Heart left ventricle (tissue), 13 donors: ENCODE results near the gene DLX2.

Experiments used
- POLR2A ChIP-seq, 2 donors: fragments of 450-650 bp; IDR thresholded peaks; one replicate each; pipeline ENCODE4 v1.6.1; 2017; ENCODE audit warnings: antibody characterized with exemption in 2 of 2, mild to moderate bottlenecking in 2 of 2, moderate library complexity in 2 of 2
- TF ChIP-seq, protein P1 (sequence below), 12 donors: fragments of 200-600 bp; sonication (generic) in 4 of 12; IDR thresholded peaks; one replicate each; pipeline versions ENCODE4 v1.5.0 to v1.8.0; 2018 to 2022; ENCODE audit warnings: antibody characterized with exemption in 12 of 12, mild to moderate bottlenecking in 5 of 12
- donor health status: ischemic (EF 13 %, LVEDD 7.1; RV severe dilation, severe dysfunction).
- donor health status: DM: no; HTN: yes; CAD: no.
- donor health status: DM: no; HTN: no; CAD: no.
- donor health status: ischemic (EF 25% LVEDD 6.9; RV normal size, moderate dysfunction).
- donor health status: ischemic (EF 25% LVEDD 5.7; RV mildly dilated, moderate dysfunction).
- donor health status: ischemic (EF 35%, LVEDD 5.7; RV mildly dilated, moderate dysfunction).
- donor health status: nonischemic (EF 11% LVEDD 7.7; RV severe dilation, severe dysfunction).
- donor health status: DM: yes; HTN: yes; CAD: no.
- donor health status: PGD.
- donor health status: ischemic (EF 29% LVEDD 5.4; RV normal size, mild dysfunction).
- donor health status: nonischemic (EF 23%, LVEDD 6.1; RV moderate dilation, normal function).

DNA sequence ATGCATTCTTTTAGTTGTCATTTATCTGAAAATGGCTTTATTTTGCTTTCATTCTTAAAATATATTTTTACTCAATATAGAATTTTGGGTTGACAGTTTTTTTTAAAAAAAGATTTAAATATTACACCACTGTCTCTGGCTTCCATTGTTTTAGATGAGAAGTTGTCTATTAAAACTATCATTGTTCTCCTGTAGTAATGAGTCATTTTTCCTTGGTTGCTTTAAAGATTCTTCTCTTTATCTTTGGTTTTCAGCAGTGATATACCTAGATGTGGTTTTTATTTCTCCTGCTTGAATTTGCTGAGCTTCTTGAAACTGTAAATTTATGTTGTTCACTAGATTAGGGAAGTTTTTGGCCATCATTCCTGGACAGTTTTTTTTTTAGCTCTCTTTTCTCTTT is 26.7 kb upstream of the DLX2 start:
- TF ChIP-seq, protein P1, sequence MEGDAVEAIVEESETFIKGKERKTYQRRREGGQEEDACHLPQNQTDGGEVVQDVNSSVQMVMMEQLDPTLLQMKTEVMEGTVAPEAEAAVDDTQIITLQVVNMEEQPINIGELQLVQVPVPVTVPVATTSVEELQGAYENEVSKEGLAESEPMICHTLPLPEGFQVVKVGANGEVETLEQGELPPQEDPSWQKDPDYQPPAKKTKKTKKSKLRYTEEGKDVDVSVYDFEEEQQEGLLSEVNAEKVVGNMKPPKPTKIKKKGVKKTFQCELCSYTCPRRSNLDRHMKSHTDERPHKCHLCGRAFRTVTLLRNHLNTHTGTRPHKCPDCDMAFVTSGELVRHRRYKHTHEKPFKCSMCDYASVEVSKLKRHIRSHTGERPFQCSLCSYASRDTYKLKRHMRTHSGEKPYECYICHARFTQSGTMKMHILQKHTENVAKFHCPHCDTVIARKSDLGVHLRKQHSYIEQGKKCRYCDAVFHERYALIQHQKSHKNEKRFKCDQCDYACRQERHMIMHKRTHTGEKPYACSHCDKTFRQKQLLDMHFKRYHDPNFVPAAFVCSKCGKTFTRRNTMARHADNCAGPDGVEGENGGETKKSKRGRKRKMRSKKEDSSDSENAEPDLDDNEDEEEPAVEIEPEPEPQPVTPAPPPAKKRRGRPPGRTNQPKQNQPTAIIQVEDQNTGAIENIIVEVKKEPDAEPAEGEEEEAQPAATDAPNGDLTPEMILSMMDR (IDR thresholded peaks at IDR 0.05) = no peak
- no peak for TF ChIP-seq POLR2A (IDR thresholded peaks at IDR 0.05)
